Heart right ventricle (tissue), 16 donors: ENCODE results near the gene TYW3. TPM values are rescaled to one million over a fixed set of nuclear protein-coding genes. Genes with fewer than 3 reads are reported as not detected.
"Not testable (repeated sequence)": the region's sequence is repeated elsewhere in the genome, so short reads cannot be mapped to it uniquely, and the experiment has no call there.

Experiments used
- ATAC-seq, 8 donors: fragments of 200-7000 bp; cut with Tn5 transposase; one replicate each; pipeline ENCODE4 v1.9.1; 2020; ENCODE audit warnings: mild to moderate bottlenecking in 8 of 8, moderate library complexity in 8 of 8, moderate number of reproducible peaks in 1 of 8
- DNase-seq, 2 donors: peaks; one replicate each; pipeline ENCODE4 v3.0.0-alpha.2; 2020
- H3K27ac ChIP-seq, 10 donors: fragments of 200-600 bp; sonication (generic) in 2 of 10; one replicate each; pipeline versions ENCODE4 v1.5.0 to v1.8.0; 2020 to 2022; ENCODE audit warnings: mild to moderate bottlenecking in 3 of 10
- H3K27me3 ChIP-seq, 7 donors: fragments of 200-600 bp; one replicate each; pipeline ENCODE4 v1.8.0; 2021 to 2022; ENCODE audit warnings: mild to moderate bottlenecking in 2 of 7
- H3K36me3 ChIP-seq, 9 donors: fragments of 200-600 bp; sonication (generic) in 1 of 9; one replicate each; pipeline versions ENCODE4 v1.5.0 to v1.8.0; 2020 to 2022; ENCODE audit warnings: mild to moderate bottlenecking in 2 of 9
- H3K4me1 ChIP-seq, 9 donors: fragments of 200-600 bp; sonication (generic) in 1 of 9; one replicate each; pipeline versions ENCODE4 v1.5.0 to v1.8.0; 2020 to 2022; ENCODE audit warnings: mild to moderate bottlenecking in 4 of 9
- H3K4me3 ChIP-seq, 10 donors: fragments of 200-600 bp; sonication (generic) in 2 of 10; one replicate each; pipeline versions ENCODE4 v1.5.0 to v1.8.0; 2020 to 2022; ENCODE audit warnings: mild to moderate bottlenecking in 7 of 10, moderate library complexity in 2 of 10
- H3K9me3 ChIP-seq, 11 donors: fragments of 200-600 bp in 10 of 11; sonication (generic) in 2 of 11; one replicate each; pipeline versions ENCODE4 v1.5.0 to v1.8.0; 2013 to 2022; ENCODE audit warnings: mild to moderate bottlenecking in 2 of 11, control low read depth in 1 of 11, moderate library complexity in 1 of 11
- whole genome bisulfite sequencing, 2 donors: extraction: QIAGEN DNeasy Blood & Tissue Kit; methylation state at CpG; one replicate each; pipeline ENCODE4 v1.1.7; 2013; ENCODE audit warnings: inconsistent platforms in 1 of 2; 5-methylcytosine and 5-hydroxymethylcytosine counted together
- intact Hi-C, 10 donors: fragments of 100-400 bp; cut with DNase I; formaldehyde crosslinking; loops; one replicate each; pipeline versions ENCODE4 v1.11.1 to v1.14.2; 2022
- polyA plus RNA-seq, 2 donors: library from polyadenylated mRNA; stranded (reverse); fragments of 200-250 nt; gene quantifications; one replicate each; pipeline ENCODE4 v1.2.3, GENCODE V29; 2013
- total RNA-seq, 10 donors: library from RNA; stranded (reverse); fragmentation: NEBNext Ultra II Directional in 3 of 10; extraction: Animal tissue kit (Norgen Biotek cat#: 25700) in 3 of 10; gene quantifications; one replicate each; pipeline versions ENCODE4 v1.2.1 to v1.2.4, GENCODE V29; 2021 to 2023
- TF ChIP-seq, protein P1 (sequence below), 9 donors: fragments of 200-600 bp; sonication (generic) in 2 of 9; IDR thresholded peaks; one replicate each; pipeline versions ENCODE4 v1.5.0 to v1.8.0; 2021 to 2022; ENCODE audit warnings: antibody characterized with exemption in 9 of 9, mild to moderate bottlenecking in 5 of 9, moderate library complexity in 1 of 9
- donor health status: Arrhythmogenic right ventricular cardiomyopathy.
- donor health status: ischemic (EF 13 %, LVEDD 7.1; RV severe dilation, severe dysfunction).
- donor health status: healthy with polysubstance abuse.
- donor health status: DM: no; HTN: yes; CAD: no.
- donor health status: DM: no; HTN: no; CAD: no.
- donor health status: ischemic (EF 25% LVEDD 6.9; RV normal size, moderate dysfunction).
- donor health status: ischemic (EF 25% LVEDD 5.7; RV mildly dilated, moderate dysfunction).
- donor health status: healthy.
- donor health status: DM: yes; HTN: yes; CAD: no.
- donor health status: Ischemic cardiomyopathy.
- donor health status: ischemic (EF 35%, LVEDD 5.7; RV mildly dilated, moderate dysfunction).
- donor health status: nonischemic (EF 11% LVEDD 7.7; RV severe dilation, severe dysfunction).
- donor health status: DM: yes; HTN: yes; CAD: no.
- donor health status: PGD.
- donor health status: ischemic (EF 29% LVEDD 5.4; RV normal size, mild dysfunction).
- donor health status: nonischemic (EF 23%, LVEDD 6.1; RV moderate dilation, normal function).

Gene TYW3
- total and polyA plus RNA-seq, 12 donors, result 9.9 to 32.2 (median 20.3) TPM

DNA sequence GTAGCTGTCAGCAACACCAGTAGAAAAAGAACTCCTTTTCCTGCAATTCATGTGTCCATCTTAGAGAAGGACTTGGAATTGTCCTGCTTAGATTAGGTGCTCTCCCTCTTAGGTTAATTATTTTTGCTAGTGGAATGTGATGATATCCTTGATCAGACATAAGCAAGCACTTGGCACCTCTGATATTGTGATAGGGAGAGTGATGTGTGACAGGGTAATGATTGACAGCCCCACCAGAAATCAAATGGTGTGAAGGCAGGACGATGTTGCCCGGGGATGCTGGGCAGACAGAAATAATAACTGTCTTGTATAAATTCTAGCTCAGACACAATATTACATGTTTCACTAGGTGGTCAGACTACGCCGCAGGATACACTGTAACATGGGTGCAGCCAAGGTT is 4.4 kb downstream of the TYW3 start:
- Histone ChIP-seq H3K4me3 (no peak overlapping the region), H3K36me3 (peaks cover 0 to 68% (median 30%) of the 10 kb centered on the region in 9 donors), H3K27ac (no peak overlapping the region), H3K9me3 (peaks cover 0 to 7% (median 0%) of the 10 kb centered on the region in 11 donors), H3K27me3 (no peaks in the 10 kb centered on the region), H3K4me1 (peaks cover 2 to 22% (median 14%) of the 10 kb centered on the region in 9 donors)
- DNase-seq (no peak), ATAC-seq (no peak)
- TF ChIP-seq, protein P1, sequence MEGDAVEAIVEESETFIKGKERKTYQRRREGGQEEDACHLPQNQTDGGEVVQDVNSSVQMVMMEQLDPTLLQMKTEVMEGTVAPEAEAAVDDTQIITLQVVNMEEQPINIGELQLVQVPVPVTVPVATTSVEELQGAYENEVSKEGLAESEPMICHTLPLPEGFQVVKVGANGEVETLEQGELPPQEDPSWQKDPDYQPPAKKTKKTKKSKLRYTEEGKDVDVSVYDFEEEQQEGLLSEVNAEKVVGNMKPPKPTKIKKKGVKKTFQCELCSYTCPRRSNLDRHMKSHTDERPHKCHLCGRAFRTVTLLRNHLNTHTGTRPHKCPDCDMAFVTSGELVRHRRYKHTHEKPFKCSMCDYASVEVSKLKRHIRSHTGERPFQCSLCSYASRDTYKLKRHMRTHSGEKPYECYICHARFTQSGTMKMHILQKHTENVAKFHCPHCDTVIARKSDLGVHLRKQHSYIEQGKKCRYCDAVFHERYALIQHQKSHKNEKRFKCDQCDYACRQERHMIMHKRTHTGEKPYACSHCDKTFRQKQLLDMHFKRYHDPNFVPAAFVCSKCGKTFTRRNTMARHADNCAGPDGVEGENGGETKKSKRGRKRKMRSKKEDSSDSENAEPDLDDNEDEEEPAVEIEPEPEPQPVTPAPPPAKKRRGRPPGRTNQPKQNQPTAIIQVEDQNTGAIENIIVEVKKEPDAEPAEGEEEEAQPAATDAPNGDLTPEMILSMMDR (IDR thresholded peaks at IDR 0.05), result no peak
- 98% methylated on average over 4 of the region's 4 CpGs for WGBS, 2 donors
- intact Hi-C loops, result no loop called here

DNA sequence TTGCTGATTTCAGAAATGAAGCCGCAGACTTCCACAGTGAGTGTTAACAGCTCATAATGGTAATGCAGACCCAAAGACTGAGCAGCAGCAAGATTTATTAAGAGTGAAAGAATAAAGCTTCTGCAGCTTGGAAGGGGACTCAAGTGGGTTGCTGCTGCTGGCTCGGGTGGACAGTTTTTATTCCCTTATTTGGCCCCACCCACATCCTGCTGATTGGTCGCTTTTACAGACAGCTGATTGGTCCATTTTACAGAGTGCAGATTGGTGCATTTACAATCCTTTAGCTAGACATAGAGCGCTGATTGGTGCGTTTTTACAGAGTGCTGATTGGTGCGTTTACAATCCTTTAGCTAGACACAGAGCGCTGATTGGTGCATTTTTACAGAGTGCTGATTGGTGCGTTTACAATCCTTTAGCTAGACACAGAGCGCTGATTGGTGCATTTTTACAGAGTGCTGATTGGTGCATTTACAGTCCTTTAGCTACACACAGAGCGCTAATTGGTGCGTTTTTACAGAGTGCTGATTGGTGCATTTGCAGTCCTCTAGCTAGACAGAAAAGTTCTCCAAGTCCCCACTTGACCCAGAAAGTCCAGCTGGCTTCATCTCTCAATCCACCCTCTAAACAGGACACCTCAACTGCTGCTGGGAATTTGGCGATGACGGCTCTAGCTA is 7.5 kb downstream of the TYW3 start:
- H3K4me3 ChIP-seq, DNase-seq, H3K27ac ChIP-seq, H3K4me1 ChIP-seq, H3K27me3 ChIP-seq, ATAC-seq, intact Hi-C loops: not testable (repeated sequence)
- WGBS, 2 donors, result 93 to 96% methylated on average over 11 to 13 of the region's 13 CpGs
- H3K36me3 ChIP-seq, result peaks cover 0 to 99% (median 50%) of the 10 kb centered on the region in 9 donors
- H3K9me3 ChIP-seq, result peaks cover 0 to 15% (median 0%) of the 10 kb centered on the region in 11 donors

DNA sequence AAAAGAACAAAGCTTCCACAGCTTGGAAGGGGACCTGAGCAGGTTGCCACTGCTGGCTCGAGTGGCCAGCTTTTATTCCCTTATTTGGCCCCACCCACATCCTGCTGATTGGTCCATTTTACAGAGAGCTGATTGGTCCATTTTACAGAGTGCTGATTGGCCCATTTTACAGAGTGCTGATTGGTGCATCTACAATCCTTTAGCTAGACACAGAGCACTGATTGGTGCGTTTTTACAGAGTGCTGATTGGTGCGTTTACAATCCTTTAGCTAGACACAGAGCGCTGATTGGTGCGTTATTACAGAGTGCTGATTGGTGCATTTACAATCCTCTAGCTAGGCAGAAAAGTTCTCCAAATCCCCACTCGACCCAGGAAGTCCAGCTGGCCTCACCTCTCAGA is 12.3 kb downstream of the TYW3 start:
- 95 to 98% methylated on average over 6 of the region's 6 CpGs for WGBS, 2 donors
- H3K27ac ChIP-seq, H3K4me1 ChIP-seq, H3K27me3 ChIP-seq, ATAC-seq, DNase-seq, intact Hi-C loops, H3K4me3 ChIP-seq: not testable (repeated sequence)
- Histone ChIP-seq H3K36me3 (peaks cover 0 to 95% (median 38%) of the 10 kb centered on the region in 9 donors), H3K9me3 (peaks cover 0 to 10% (median 0%) of the 10 kb centered on the region in 11 donors)

DNA sequence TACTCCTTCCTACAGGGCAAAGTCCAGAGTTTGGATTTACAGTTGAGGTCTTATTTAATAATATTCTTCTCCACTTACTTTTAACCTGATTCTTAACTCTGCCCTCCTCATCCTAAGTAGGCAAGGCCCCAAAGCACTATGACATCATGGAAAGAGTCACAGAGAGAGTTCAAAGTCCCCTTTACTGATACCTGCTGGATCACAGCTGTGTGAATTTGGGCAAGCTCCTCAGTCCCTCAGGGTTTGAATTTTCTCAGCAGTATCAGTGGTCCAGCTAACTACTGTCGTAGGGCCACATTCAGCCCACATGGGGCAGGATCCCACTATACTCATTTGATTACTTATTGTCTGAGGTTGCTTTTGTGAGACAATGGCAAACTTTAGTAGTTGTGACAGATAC is 16.0 kb downstream of the TYW3 start:
- DNase-seq (no peak), ATAC-seq (no peak)
- intact Hi-C loops, result no loop called here
- no peaks in the 10 kb centered on the region for H3K4me1 ChIP-seq
- H3K4me3 ChIP-seq, result no peak overlapping the region
- peaks cover 0 to 8% (median 0%) of the 10 kb centered on the region in 11 donors for H3K9me3 ChIP-seq
- peaks cover 0 to 97% (median 45%) of the 10 kb centered on the region in 9 donors for H3K36me3 ChIP-seq
- no peak overlapping the region for H3K27ac ChIP-seq
- 87 to 98% methylated on average over 1 of the region's 1 CpG for WGBS, 2 donors
- H3K27me3 ChIP-seq, result no peaks in the 10 kb centered on the region
- TF ChIP-seq, protein P1 (IDR thresholded peaks at IDR 0.05), result no peak

DNA sequence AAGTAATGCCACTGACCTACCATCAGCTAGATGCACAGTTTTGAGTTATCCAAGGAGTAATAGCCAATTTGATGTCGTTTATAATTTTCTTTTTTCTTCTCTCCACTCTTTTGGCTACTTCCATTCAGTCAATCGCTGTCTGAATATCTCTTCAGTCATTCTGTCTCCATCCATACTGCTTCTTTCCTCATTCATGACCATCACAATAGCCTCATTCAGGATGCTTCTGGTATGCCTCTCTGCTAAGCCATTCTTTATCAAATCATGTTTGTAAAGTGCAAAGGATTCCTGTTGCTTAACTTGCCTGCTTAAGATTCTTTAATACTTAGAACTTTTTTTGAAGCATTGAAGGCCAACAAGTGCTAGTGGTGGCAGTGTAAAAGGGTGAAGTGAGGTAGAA is 20.2 kb downstream of the TYW3 start:
- ATAC-seq (no peak), DNase-seq (no peak)
- Histone ChIP-seq H3K9me3 (no peaks in the 10 kb centered on the region), H3K4me3 (no peak overlapping the region), H3K4me1 (no peaks in the 10 kb centered on the region), H3K27ac (no peak overlapping the region), H3K27me3 (no peaks in the 10 kb centered on the region), H3K36me3 (peaks cover 0 to 100% (median 53%) of the 10 kb centered on the region in 9 donors)
- WGBS, 2 donors, result 89 to 95% methylated on average over 2 of the region's 2 CpGs
- TF ChIP-seq, protein P1 (IDR thresholded peaks at IDR 0.05), result no peak
- intact Hi-C loops, result no loop called here
